NCI-H2227 treated with DMSO at 0.1 percent for 48 hours (cell line): Measurements from ENCODE around the gene SEPTIN10.

ENCODE experiments used
- DNase-seq: peaks from one replicate; lab custom pipeline; 2025; lab: John Stamatoyannopoulos, UW

SEPTIN10 gene

GRCh38 chr2:109523121-109523520, 90.6 kb downstream of the SEPTIN10 start:
- no peak for DNase-seq

DNA sequence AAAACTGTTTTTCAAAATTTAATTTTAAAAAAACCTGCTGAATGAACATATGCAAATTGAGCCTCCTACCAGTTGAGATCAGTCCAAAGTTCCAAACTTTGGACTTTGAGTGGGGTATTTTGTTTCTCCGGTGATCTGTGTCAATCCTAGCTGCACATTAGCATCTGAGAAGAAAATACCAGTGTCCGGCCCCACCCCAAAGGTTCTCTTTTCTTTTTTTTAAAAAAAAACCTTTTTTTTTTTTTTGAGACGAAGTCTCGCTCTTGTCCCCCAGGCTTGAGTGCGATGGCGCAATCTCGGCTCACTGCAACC, 91.7 kb downstream of the SEPTIN10 start:
- DNase-seq = no peak

DNA sequence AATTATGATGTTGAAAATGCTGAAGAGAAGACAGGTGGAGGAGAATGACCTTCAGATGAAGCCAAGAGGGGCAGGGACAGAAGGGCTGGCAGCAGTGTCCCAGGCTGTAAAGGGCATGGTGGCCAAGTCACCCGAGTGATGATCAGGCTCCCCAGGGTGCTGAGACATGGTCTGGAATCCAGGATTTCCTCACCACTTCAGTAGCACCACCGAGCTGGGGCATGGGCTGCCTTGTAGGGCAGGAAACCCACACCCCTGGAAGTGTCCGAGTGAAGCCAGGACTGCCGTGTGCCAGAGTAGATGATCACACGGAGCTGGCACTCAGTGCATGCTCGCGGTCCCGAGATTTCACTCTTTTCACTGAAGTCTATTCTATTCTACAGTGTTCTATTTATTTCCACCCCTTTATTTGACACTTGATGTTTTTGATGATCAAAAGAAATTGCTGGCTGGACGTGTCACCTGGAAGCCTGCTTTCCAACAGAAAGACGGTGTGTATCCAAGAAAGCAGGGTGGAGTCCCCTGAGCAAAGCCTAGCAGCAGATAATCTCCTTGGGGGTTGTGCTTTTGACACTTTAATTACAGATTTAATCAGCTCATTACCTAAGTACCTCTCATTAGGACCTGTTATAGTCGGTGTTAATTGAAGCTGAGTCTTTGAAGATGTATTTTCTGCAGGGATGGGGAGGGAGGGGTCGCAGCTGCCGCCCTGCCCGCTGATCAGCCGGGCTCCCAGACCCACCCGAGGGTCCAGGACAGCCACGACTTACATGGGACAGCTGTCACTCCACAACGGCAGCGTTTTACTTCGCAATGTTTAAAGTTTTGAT, 92.3 kb downstream of the SEPTIN10 start:
- no peak for DNase-seq

DNA sequence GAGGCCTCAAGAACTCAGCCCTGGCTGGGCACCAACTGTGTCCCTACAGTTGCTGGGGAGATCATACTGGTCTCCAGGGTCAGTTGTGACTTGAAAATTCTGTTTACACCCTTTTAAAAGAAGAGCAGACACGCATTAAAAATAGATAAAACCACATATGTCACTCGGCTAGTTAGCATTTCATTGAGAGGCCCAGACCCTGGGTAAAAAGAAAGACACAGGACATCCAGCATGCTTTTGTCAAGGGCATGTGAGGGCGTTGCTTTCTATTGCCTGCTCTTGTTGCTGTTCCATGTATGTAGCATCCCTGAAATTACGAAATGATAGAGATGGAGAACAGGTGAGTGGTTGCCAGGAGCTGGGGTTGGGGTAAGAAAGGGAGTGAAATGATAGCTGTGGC, 94.3 kb downstream of the SEPTIN10 start:
- no peak for DNase-seq

DNA sequence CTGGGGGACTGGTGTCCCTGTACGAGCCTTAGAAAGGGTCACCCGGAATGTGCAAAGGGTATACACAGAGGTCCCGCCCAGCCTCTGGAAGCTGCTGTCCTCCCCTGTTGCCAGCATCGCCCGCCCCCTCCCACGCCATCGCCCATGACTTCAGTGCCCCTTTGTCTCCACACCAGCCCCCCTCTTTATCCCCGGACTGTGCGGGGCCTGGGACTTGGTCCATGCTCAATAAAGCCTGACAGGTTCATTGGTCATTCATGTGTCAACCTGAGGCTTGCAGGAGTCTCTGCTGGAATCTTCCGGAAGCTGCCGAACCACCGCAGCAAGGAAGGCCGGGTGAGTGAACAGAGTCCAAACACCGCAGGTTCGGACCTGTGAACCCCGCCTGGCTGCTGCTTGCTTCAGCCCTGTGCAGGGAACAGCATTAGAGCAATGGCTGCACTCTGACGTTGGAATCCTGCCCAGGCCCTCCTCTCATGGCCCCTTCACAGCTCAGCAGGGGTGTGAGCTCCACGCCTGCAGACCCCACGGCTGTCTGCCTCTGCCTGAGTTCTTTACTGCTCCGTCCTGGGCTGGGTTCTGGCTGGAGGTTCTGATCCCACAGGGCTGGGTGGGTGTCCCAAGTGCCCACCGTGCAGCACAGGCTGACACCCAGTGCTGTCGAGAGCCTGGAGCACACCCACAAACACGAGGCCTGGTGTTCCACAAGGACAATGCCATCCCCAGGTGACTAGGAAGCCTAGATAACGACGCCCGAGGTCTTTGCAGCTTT, 96.5 kb downstream of the SEPTIN10 start:
- no peak for DNase-seq

DNA sequence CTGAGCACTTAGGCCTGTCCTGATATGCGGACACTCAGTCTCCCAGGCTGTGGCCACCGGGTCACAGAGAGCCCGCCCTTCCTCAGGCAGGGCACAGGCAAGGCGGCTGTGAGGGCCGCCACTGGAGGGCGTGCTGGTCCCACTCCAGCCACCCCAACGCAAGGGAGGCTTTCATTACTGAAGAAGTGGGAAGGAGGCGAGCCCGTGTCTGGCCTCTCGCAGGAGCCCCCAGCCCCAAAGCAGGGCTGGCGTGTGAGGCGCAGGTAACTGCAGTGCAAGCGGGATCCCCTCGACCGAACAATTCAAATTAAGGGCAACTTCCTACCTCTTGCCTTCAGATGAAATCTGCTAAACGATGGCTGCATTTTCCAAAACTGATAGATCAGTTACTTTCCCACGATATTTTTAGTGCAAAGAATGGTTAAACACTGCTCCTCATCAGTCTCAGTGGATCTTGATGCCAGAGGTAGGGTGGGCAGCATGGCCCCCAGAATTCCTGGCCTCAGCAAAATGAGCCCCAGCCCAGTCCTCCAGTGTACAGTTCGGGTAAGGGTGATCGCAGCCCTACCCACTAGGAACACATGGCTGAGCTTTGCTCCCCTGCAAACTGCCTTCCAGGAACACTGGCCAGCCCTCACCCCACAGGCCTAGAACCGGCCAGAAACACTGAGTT, 97.2 kb downstream of the SEPTIN10 start:
- no peak for DNase-seq

- DNase-seq = no peak
Observed at GRCh38 chr2:109514857-109515256, 98.9 kb downstream of the SEPTIN10 start.

DNA sequence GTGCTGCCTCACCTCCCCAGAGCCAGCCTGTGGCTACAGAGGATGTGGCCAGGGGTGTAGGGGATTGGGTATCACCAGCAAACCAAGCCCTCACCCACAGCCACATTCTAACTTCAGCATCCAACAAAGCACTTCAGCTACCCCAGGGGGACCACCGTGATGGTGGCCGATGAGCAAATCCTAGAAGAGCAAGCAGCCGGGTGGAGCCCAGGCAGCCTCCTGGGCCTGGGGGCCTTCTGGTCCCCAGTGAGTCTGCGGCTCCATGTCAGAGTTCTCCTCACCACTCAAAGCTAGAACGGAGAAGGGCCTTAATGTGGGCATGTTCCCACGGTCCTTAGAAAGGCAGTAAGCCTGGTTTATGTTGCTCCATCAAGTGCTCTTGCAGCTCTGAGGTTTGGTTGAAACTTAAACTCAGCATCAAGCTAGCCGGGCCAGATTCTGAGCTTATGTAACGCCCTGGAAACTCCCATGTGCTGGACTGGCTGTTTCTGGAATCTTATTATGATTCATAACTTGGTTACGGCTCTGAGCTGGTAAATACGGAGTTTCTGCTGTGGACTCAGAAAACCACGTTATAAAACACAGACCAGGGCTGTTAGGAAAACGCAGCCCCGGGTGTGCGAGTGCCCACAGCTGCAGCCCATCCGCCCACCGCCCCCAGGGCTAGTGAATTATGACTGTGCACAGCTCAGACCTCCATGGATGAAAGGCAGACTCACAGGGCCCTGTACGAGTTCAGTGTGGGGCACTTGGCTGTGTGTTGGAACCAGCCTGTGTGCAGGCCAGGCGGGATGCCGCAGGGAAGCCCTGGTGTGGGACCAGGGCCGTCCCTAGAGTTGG, 99.8 kb downstream of the SEPTIN10 start:
- DNase-seq = no peak

DNA sequence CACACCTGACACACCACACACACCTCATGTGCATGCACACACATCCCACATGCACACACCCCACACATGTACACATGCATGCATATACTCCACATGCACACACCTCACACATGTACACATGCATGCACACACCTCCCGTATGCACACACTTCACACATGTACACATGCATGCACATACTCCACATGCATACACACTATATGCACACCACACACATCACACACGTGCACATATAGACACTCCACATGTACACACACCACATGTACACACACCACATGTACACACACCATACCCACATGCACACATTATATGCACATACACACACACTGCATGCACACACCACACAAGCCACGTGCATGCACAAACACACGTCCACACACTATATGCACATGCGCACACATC, 100.5 kb downstream of the SEPTIN10 start:
- DNase-seq = no peak

GRCh38 chr2:109512076-109512475, 101.7 kb downstream of the SEPTIN10 start:
- DNase-seq = no peak

DNA sequence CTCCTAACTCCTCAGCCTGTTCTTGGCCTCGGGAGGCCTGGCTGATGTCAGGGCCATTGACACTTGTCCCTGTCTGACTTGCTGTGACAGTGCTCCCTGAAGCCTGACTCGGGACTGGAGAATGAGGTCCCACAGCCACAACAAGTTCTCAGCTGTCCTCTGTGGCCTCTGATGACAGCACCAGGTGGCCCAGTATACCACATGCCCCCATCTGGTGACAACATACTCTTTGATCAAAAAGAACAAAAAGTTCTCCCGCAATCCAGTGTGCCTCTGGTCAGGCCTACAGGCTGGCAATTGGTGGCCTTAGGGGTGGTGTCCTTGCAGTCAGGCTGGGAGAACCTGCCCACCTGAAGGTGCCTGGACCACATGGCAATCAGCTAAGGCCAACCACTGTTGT, 102.6 kb downstream of the SEPTIN10 start:
- DNase-seq = no peak

DNA sequence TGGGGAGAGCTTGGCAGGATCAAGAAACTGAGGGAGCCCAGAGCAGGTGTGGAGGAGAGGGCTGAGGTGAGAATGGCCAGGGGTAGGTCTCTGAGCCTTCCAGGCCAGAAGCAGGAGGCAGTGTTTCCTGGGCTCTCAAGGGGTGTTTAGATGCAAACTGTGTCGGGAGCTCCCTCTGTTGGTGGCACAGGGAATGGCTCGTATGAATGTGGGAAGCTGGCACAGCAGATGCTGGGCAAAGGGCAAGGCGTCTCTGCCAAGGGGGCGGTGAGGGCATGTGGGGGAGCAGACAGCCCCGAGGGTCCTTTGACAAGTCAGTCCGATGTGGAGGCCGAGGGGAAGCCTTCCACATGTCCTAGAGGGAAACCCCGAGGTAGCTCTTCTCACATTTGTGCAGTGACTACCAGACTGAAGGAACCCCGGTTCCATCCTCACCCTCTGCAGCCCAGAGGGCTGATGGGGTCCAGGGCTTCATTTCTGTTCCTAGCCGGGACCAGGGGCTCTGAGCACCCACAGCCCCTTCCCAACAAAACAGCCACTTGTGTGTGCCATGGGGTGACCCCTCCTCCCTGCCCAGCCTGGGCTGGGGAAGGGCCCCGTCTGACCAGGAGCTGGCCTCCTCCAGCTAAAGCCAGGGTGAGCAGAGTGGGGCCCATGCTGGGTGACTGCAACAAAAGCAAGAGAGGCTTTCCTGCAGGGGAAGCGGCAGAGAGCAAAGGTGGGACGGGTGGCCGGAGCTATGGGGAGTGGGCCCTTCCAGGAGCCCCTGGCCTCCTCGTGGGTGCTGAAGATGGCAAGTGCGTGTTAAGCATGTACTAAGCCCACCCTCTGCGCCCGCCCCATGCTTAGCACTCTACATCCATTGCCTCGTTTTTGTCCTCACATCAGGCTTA, 103.4 kb downstream of the SEPTIN10 start:
- peak; percentile 22 for DNase-seq

DNA sequence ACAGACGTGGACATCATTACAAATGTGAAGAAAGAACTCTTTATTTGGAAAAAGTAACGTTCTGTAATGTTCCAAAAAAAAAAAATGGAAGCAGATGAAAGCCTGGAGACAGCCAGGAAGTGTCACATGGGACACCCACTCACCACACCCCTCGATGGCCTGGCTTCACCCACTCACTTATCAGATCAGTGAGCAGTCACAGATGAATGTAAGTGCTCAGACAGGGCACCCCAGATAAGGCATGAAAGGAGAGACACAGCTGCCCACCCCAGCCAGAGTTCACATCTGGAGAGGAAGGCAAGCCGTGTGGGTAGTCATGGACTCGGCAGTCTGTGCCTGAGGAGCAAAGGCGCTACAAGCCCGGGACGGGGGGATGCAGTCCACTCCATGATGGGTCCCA, 105.2 kb downstream of the SEPTIN10 start:
- DNase-seq = no peak

GRCh38 chr2:109507828-109508227, 105.9 kb downstream of the SEPTIN10 start:
- no peak for DNase-seq

GRCh38 chr2:109507217-109507616, 106.5 kb downstream of the SEPTIN10 start:
- DNase-seq = no peak

DNA sequence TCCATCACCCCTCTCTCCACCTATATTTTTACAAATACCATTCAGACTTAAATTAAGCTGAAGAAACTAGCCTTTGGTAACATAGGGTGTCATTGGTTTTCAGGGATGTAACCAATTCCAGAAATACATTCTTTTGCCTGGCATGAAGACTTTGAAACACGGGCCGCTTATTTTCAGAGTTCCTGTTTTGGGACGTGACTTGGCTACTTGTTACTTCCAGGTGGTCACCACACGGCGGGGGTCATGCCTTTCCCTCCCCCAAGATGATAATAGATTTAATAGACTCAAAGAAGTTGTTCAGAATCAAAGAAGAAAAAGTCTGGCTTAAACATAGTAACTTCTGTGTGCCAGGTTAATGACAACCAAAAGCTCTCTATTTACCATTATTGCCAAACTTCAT, 110.6 kb downstream of the SEPTIN10 start:
- DNase-seq = no peak

DNA sequence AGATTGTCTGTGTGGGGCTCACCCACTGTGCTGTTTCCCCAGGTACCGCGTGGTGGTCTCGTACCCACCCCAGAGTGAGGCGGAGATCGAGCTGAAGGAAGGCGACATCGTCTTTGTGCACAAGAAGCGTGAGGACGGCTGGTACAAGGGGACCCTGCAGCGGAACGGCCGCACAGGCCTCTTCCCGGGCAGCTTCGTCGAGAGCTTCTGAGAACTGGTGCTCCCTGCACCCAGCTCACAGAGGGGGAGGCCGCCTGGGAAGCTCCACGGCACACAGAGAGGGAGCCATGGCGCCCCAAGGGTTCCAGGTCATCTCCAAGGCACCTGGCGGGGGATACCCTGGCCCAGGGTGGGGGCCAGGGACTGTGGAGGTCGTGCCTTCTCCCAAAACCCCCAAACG, 112.3 kb downstream of the SEPTIN10 start:
- DNase-seq = no peak

DNA sequence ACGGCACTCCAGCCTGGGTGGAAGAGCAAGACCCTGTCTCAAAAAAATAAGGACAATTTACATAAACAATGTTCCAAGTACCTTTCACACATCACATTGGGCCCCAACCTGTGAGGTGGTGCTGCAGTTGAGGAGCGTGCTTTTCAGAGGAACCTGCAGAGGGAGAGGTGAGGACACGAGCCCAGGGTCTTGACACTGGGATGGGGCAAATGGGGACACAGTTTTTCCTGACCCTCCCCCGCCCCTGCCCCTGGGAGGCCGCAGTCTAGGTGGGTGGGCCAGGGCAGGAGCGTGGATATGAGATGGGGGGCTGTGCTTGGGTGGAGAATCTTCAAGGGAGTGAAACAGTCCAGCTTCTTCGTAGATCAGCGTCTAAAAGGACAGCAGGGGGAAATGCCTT, 112.9 kb downstream of the SEPTIN10 start:
- DNase-seq = no peak

GRCh38 chr2:109499566-109499965, 114.2 kb downstream of the SEPTIN10 start:
- no peak for DNase-seq

DNA sequence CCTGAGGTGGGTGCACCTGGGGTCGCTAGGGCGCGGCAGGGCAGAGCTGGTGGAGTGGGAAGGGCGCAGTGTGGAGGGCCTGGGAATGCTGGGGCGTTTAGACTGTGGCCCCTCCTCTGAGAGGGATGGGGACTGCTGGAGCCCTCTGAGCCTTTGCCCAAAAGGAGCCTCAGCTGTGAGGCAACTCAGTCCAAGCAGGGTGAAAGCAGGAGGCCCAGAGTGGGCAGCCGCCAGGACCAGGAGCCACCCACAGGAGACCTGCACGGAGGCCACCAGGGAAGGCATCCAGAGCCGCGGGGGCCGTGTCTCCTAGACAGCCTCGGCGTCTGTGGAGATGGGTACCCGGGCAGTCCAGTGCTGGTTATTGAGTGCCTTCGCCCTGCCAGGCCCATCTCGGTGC, 114.9 kb downstream of the SEPTIN10 start:
- DNase-seq = no peak
